ENCODE results near the gene TSPAN10. TPM values are rescaled to one million over a fixed set of nuclear protein-coding genes. Genes with fewer than 3 reads are reported as not detected.

Gene TSPAN10
- total and polyA plus RNA-seq, 4 donors: 0.61 to 4.7 (median 1.1) TPM

GRCh38 chr17:81676906-81677305, 39.9 kb downstream of the TSPAN10 start:
- no peaks in the 10 kb centered on the region for H3K9me3 ChIP-seq (ENCODE audit: control insufficient read depth in 4 of 4, insufficient read depth in 3 of 4, low read length in 3 of 4)
- TF ChIP-seq CTCF (IDR thresholded peaks at IDR 0.05; ENCODE audit: control extremely low read depth, extremely low read depth): no peak
- no peak overlapping the region for H3K4me3 ChIP-seq
- no peak for ATAC-seq (ENCODE audit: insufficient read depth, low FRiP score)
- peaks cover 2 to 33% (median 9%) of the 10 kb centered on the region in 4 donors for H3K36me3 ChIP-seq (ENCODE audit: control insufficient read depth in 4 of 4, insufficient read depth in 4 of 4, low read length in 4 of 4)
- no peak overlapping the region for H3K9ac ChIP-seq (ENCODE audit: insufficient read depth in 1 of 2, low read length in 2 of 2)
- peaks cover 0 to 4% (median 0%) of the 10 kb centered on the region in 5 donors for H3K4me1 ChIP-seq (ENCODE audit: control insufficient read depth in 5 of 5, insufficient read depth in 5 of 5, low read length in 5 of 5)
- no peak overlapping the region for H3K27ac ChIP-seq (ENCODE audit: low read depth in 1 of 2, low read length in 1 of 2)
- no peaks in the 10 kb centered on the region for H3K27me3 ChIP-seq (ENCODE audit: control insufficient read depth in 3 of 3, insufficient read depth in 3 of 3, low read length in 2 of 3)
- no peak for DNase-seq
- 87 to 94% methylated on average over 17 of the region's 17 CpGs for WGBS, 2 donors

- H3K36me3 ChIP-seq (ENCODE audit: control insufficient read depth in 4 of 4, insufficient read depth in 4 of 4, low read length in 4 of 4): peaks cover 0 to 11% (median 0%) of the 10 kb centered on the region in 4 donors
- H3K27me3 ChIP-seq (ENCODE audit: control insufficient read depth in 3 of 3, insufficient read depth in 3 of 3, low read length in 2 of 3): no peaks in the 10 kb centered on the region
- no peak for TF ChIP-seq CTCF (IDR thresholded peaks at IDR 0.05; ENCODE audit: control extremely low read depth, extremely low read depth)
- H3K27ac ChIP-seq (ENCODE audit: low read depth in 1 of 2, low read length in 1 of 2): no peak overlapping the region
- H3K4me1 ChIP-seq (ENCODE audit: control insufficient read depth in 5 of 5, insufficient read depth in 5 of 5, low read length in 5 of 5): peaks cover 0 to 20% (median 5%) of the 10 kb centered on the region in 5 donors
- H3K9me3 ChIP-seq (ENCODE audit: control insufficient read depth in 4 of 4, insufficient read depth in 3 of 4, low read length in 3 of 4): no peaks in the 10 kb centered on the region
- ATAC-seq (ENCODE audit: insufficient read depth, low FRiP score): no peak
- H3K4me3 ChIP-seq: no peak overlapping the region
- 91 to 93% methylated on average over 11 of the region's 11 CpGs for WGBS, 2 donors
- no peak for DNase-seq
- no peak overlapping the region for H3K9ac ChIP-seq (ENCODE audit: insufficient read depth in 1 of 2, low read length in 2 of 2)
These were observed 43.2 kb downstream of the TSPAN10 start for GRCh38 chr17:81680150-81680549.

GRCh38 chr17:81681672-81682071, 44.7 kb downstream of the TSPAN10 start:
- peaks cover 0 to 24% (median 5%) of the 10 kb centered on the region in 5 donors for H3K4me1 ChIP-seq (ENCODE audit: control insufficient read depth in 5 of 5, insufficient read depth in 5 of 5, low read length in 5 of 5)
- no peak overlapping the region for H3K27ac ChIP-seq (ENCODE audit: low read depth in 1 of 2, low read length in 1 of 2)
- TF ChIP-seq CTCF (IDR thresholded peaks at IDR 0.05; ENCODE audit: control extremely low read depth, extremely low read depth): no peak
- no peak overlapping the region for H3K9ac ChIP-seq (ENCODE audit: insufficient read depth in 1 of 2, low read length in 2 of 2)
- peaks cover 0 to 15% (median 4%) of the 10 kb centered on the region in 4 donors for H3K36me3 ChIP-seq (ENCODE audit: control insufficient read depth in 4 of 4, insufficient read depth in 4 of 4, low read length in 4 of 4)
- 83 to 88% methylated on average over 17 of the region's 17 CpGs for WGBS, 2 donors
- H3K9me3 ChIP-seq (ENCODE audit: control insufficient read depth in 4 of 4, insufficient read depth in 3 of 4, low read length in 3 of 4): no peaks in the 10 kb centered on the region
- H3K27me3 ChIP-seq (ENCODE audit: control insufficient read depth in 3 of 3, insufficient read depth in 3 of 3, low read length in 2 of 3): no peaks in the 10 kb centered on the region
- DNase-seq (no peak), ATAC-seq (ENCODE audit: insufficient read depth, low FRiP score) (no peak)
- no peak overlapping the region for H3K4me3 ChIP-seq
